Cardiac muscle cell (in vitro differentiated cells and primary cell): ENCODE results near the gene SLC66A2. TPM values are rescaled to one million over a fixed set of nuclear protein-coding genes. Genes with fewer than 3 reads are reported as not detected.

Experiments used
- DNase-seq, 2 donors: peaks; one replicate each; pipeline versions ENCODE4 v3.0.0 to v3.0.0-alpha.2; 2010 to 2017; ENCODE audit warnings: low read depth in 1 of 2, low spot score in 1 of 2
- H3K27ac ChIP-seq: fragments of 200-600 bp; sonication (generic); 2 replicates; pipeline ENCODE4 v1.5.1; 2016
- H3K27me3 ChIP-seq: fragments of 200-600 bp; sonication (generic); 2 replicates; pipeline ENCODE4 v1.6.0; 2016; ENCODE audit warnings: control low read depth
- H3K36me3 ChIP-seq: fragments of 200-600 bp; sonication (generic); 2 replicates; pipeline ENCODE4 v1.5.1; 2016; ENCODE audit warnings: control low read depth
- H3K4me1 ChIP-seq: fragments of 200-600 bp; sonication (generic); 2 replicates; pipeline ENCODE4 v1.8.1; 2017; ENCODE audit warnings: low read depth, mild to moderate bottlenecking, mixed run types
- H3K4me3 ChIP-seq: fragments of 200-600 bp; sonication (generic); 2 replicates; pipeline ENCODE4 v1.5.1; 2016; ENCODE audit warnings: mild to moderate bottlenecking
- H3K9me3 ChIP-seq: fragments of 200-600 bp; sonication (generic); 2 replicates; pipeline ENCODE4 v1.5.1; 2017; ENCODE audit warnings: low read depth, mild to moderate bottlenecking, control low read depth
- polyA plus RNA-seq: library from polyadenylated mRNA; unstranded; fragments of >200 nt; fragmentation: Nextera tagmentation; extraction: Ambion mirVana; gene quantifications from 2 replicates; pipeline ENCODE4 v1.2.1, GENCODE V29; 2016
- total RNA-seq: library from RNA; depleted of rRNA; stranded (reverse); fragments of >200 nt; gene quantifications from 2 replicates; pipeline ENCODE4 v1.2.3, GENCODE V29; 2016
- TF ChIP-seq, protein P1 (sequence below): IDR thresholded peaks from 2 replicates; pipeline ENCODE4 v1.5.1; 2012; ENCODE audit warnings: low read depth, mild to moderate bottlenecking, low read length

The SLC66A2 gene
- total and polyA plus RNA-seq, 2 experiments from 2014 or later = 36.4 to 43.9 TPM

DNA sequence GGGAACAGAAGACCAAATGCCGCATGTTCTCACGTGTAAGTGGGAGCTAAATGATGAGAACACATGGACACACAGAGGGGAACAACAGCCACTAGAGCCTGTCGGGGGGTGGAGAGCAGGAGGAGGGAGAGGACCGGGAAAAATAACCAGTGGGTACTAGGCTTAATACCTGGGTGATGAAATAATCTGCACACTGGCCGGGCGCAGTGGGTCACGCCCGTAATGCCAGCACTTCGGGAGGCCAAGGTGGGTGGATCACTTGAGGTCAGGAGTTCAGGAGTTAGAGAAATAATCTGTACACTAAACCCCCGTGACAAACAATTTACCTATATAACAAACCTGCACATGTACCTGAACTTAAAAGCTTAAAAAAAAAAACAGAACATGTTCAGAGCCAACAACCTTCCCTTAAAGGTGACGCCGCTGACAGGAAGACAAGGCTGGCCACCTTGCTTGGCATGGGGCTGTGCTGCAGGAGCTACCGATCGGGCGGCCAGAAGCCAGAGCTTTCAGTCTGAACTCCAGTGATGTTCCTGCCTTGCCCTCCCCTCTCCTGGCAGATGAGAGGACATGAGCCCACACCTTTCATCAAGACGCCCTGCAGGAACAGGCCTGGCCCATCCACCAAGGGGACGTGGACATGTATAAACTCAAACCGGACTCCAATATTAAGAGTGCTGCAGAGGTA, 11.2 kb downstream of the SLC66A2 start:
- no peaks in the 10 kb centered on the region for H3K27me3 ChIP-seq
- no peaks in the 10 kb centered on the region for H3K9me3 ChIP-seq
- no peak for DNase-seq
- H3K27ac ChIP-seq = no peak overlapping the region
- peaks cover 11% of the 10 kb centered on the region for H3K4me1 ChIP-seq
- no peaks in the 10 kb centered on the region for H3K36me3 ChIP-seq
- TF ChIP-seq, protein P1, sequence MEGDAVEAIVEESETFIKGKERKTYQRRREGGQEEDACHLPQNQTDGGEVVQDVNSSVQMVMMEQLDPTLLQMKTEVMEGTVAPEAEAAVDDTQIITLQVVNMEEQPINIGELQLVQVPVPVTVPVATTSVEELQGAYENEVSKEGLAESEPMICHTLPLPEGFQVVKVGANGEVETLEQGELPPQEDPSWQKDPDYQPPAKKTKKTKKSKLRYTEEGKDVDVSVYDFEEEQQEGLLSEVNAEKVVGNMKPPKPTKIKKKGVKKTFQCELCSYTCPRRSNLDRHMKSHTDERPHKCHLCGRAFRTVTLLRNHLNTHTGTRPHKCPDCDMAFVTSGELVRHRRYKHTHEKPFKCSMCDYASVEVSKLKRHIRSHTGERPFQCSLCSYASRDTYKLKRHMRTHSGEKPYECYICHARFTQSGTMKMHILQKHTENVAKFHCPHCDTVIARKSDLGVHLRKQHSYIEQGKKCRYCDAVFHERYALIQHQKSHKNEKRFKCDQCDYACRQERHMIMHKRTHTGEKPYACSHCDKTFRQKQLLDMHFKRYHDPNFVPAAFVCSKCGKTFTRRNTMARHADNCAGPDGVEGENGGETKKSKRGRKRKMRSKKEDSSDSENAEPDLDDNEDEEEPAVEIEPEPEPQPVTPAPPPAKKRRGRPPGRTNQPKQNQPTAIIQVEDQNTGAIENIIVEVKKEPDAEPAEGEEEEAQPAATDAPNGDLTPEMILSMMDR = no peak
- H3K4me3 ChIP-seq = no peak overlapping the region

DNA sequence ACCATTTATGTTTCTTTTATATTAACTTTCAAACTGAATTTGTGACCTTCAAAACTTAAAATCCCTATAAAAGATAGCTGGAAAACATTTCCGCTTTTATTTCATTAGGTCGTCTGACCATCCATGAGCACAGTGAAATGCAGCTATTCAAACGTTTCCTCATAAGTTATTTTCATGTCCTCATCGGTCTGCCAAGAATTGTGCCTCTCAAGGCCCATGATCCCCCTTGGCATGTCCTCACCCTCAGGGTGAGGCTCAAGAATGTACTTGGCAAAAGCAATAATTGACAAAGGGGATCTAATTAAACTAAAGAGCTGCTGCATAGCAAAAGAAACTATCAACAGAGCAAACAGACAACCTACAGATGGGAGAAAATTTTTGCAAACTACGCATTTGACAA, 12.4 kb downstream of the SLC66A2 start:
- Histone ChIP-seq H3K4me3 (no peak overlapping the region), H3K27me3 (no peaks in the 10 kb centered on the region), H3K4me1 (peaks cover 19% of the 10 kb centered on the region), H3K9me3 (no peaks in the 10 kb centered on the region), H3K36me3 (no peaks in the 10 kb centered on the region), H3K27ac (no peak overlapping the region)
- no peak for DNase-seq
- TF ChIP-seq, protein P1 = no peak

DNA sequence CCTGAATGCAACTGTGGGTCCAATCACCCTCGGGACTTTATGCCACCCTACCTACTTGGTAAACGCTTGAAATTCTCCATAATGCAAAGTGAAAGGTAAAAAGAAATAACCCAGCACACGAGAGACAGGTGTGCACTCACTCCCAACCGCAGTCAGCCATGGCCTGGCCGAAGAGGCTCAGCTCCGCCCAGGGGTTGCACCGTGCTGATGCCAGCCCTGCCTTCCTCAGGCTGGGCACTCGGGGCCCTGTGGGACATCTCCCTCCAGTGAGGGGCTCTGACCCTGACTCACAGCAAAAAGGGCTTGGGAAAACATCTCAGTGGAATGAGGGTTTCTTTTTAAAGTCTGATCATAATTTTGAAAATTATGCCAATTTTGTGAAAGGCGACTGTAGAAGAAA, 13.3 kb downstream of the SLC66A2 start:
- TF ChIP-seq, protein P1 = no peak
- Histone ChIP-seq H3K27ac (no peak overlapping the region), H3K36me3 (no peaks in the 10 kb centered on the region), H3K27me3 (no peaks in the 10 kb centered on the region), H3K4me1 (peaks cover 22% of the 10 kb centered on the region), H3K9me3 (no peaks in the 10 kb centered on the region), H3K4me3 (no peak overlapping the region)
- DNase-seq = no peak

DNA sequence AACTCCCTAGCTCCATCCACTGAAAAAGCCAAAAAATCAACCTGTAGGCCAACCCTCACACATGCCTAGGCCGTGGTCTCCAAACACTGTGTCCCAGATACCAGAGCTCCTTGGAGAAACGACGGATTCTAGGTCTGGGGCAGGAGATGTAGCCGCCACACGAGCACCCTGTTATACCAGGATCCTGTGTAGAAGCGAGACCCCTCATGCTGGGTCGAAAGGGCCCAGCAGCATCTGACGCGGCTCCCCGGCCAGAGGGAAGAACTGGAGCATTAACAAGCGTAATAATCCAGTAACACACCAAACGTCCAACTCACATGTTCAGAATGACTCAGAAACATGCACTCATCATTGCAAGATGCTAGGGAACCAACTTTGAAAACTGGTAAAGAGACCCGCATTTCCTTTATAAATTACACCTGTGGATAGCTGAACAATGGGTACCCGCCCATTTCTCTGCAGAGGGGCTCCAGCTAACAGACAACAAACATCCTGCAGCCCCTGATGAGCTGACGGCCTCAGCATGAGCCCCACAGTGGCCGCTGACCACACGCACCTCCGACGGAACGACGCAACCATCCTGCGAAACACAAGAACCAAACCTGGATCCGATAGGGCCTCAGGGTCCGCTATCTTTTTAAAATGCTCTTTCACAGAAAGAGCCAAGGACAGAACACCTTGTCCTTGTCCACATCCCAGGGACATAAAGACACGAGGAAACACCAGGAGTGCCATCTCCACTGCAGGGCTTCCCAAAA, 14.2 kb downstream of the SLC66A2 start:
- no peaks in the 10 kb centered on the region for H3K36me3 ChIP-seq
- peaks cover 13% of the 10 kb centered on the region for H3K4me1 ChIP-seq
- H3K27me3 ChIP-seq = no peaks in the 10 kb centered on the region
- TF ChIP-seq, protein P1 = no peak
- H3K27ac ChIP-seq = no peak overlapping the region
- DNase-seq = no peak
- no peaks in the 10 kb centered on the region for H3K9me3 ChIP-seq
- no peak overlapping the region for H3K4me3 ChIP-seq

DNA sequence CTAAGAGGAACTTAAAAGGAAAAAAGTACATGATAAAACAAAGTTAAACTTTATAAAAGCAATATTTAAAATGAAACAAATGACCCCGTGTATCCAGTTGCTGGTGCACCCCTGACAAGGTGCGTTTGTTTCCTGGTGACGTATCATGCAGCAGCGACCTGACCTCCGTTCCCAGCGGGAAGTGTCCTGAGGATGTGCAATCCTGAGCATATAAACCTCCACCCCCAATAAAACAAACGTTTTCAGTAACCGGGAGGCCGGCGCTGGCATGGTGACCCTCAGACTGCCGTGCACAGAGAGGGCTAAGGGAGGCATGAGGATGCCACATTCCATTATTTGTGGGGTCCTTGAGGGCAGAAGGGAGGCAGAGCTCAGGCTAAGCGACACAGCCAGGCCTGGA, 14.8 kb downstream of the SLC66A2 start:
- Histone ChIP-seq H3K9me3 (no peaks in the 10 kb centered on the region), H3K36me3 (no peaks in the 10 kb centered on the region), H3K27ac (no peak overlapping the region), H3K27me3 (no peaks in the 10 kb centered on the region), H3K4me3 (no peak overlapping the region), H3K4me1 (peaks cover 11% of the 10 kb centered on the region)
- DNase-seq = no peak
- TF ChIP-seq, protein P1 = no peak
